Suprapubic skin (tissue), 4 donors: ENCODE measurements around the gene IDH3A.

Source experiments
- POLR2A ChIP-seq, 2 donors: fragments of 450-650 bp; IDR thresholded peaks; one replicate each; pipeline ENCODE4 v1.6.1; 2017; ENCODE audit warnings: antibody characterized with exemption in 2 of 2, mild to moderate bottlenecking in 2 of 2, moderate library complexity in 2 of 2
- POLR2AphosphoS5 ChIP-seq, 3 donors: sonication (generic); formaldehyde crosslinking; IDR thresholded peaks; one replicate each; pipeline ENCODE4 v1.6.1; 2017; ENCODE audit warnings: antibody characterized with exemption in 3 of 3
- TF ChIP-seq, protein P1 (sequence below), 2 donors: fragments of 200-600 bp in 1 of 2; fragments of 450-650 bp in 1 of 2; sonication (generic) in 1 of 2; IDR thresholded peaks; one replicate each; pipeline ENCODE4 v1.5.1; 2016 to 2019; ENCODE audit warnings: antibody characterized with exemption in 2 of 2, mild to moderate bottlenecking in 1 of 2, moderate library complexity in 1 of 2

DNA sequence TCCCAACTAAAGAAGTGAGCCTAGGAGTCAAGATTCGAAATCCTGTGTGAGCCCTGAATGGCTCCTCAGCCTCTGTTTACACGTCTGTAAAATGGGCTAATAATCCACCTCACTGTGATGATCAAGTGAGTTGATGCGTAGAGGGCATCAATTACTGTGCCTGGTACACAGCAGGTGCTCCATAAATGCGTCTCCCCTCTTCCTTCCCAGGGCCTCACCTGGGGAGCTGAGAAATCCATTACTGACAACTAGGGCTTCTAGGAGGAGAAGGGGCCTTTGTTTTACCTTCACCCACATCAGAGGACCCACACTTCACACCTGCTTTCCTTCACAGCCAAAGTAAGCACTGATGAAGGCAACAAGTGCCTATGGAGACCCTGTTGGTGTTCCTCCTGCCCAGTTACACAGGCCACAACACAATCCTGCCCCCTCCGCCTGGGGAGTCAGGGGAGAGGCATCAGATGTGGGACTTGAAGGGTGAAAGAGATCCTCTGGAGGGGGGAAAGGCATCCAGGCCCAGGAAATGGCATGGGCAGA, 19.3 kb upstream of the IDH3A start:
- TF ChIP-seq POLR2AphosphoS5 (IDR thresholded peaks at IDR 0.05), result no peak
- TF ChIP-seq, protein P1, sequence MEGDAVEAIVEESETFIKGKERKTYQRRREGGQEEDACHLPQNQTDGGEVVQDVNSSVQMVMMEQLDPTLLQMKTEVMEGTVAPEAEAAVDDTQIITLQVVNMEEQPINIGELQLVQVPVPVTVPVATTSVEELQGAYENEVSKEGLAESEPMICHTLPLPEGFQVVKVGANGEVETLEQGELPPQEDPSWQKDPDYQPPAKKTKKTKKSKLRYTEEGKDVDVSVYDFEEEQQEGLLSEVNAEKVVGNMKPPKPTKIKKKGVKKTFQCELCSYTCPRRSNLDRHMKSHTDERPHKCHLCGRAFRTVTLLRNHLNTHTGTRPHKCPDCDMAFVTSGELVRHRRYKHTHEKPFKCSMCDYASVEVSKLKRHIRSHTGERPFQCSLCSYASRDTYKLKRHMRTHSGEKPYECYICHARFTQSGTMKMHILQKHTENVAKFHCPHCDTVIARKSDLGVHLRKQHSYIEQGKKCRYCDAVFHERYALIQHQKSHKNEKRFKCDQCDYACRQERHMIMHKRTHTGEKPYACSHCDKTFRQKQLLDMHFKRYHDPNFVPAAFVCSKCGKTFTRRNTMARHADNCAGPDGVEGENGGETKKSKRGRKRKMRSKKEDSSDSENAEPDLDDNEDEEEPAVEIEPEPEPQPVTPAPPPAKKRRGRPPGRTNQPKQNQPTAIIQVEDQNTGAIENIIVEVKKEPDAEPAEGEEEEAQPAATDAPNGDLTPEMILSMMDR (IDR thresholded peaks at IDR 0.05), result no peak
- TF ChIP-seq POLR2A (IDR thresholded peaks at IDR 0.05), result no peak
